ENCODE results near the gene TK1.

Gene TK1

GRCh38 chr17:78132084-78132676 is 54.7 kb downstream of the TK1 start:
- TF ChIP-seq NFIC (IDR thresholded peaks at IDR 0.05) (peak; percentile 55; the same call in 1 of the 2 replicates), FOXM1 (IDR thresholded peaks at IDR 0.05; ENCODE audit: borderline replicate concordance, low read depth) (no peak), MAX (IDR thresholded peaks at IDR 0.05) (peak; percentile 38; the same call in 1 of the 2 replicates), TEAD4 (IDR thresholded peaks at IDR 0.05) (peak; percentile 49; the same call in 1 of the 2 replicates), EGR1 (IDR thresholded peaks at IDR 0.05) (no peak), YY1 (IDR thresholded peaks at IDR 0.05; ENCODE audit: low read depth) (no peak)

- TF ChIP-seq EP300 (IDR thresholded peaks at IDR 0.05; ENCODE audit: borderline replicate concordance) (no peak), TEAD4 (IDR thresholded peaks at IDR 0.05) (no peak), FOXM1 (IDR thresholded peaks at IDR 0.05; ENCODE audit: borderline replicate concordance, low read depth) (no peak), YY1 (IDR thresholded peaks at IDR 0.05; ENCODE audit: low read depth) (no peak), MAX (IDR thresholded peaks at IDR 0.05) (no peak; the same call in 1 of the 2 replicates), TCF12 (IDR thresholded peaks at IDR 0.05; ENCODE audit: low read depth) (no peak), EGR1 (IDR thresholded peaks at IDR 0.05) (no peak), NFIC (IDR thresholded peaks at IDR 0.05) (no peak), CEBPB (IDR thresholded peaks at IDR 0.05) (no peak), RAD21 (IDR thresholded peaks at IDR 0.05; ENCODE audit: low read depth) (no peak), CREB1 (IDR thresholded peaks at IDR 0.05; ENCODE audit: low read depth) (no peak), REST (IDR thresholded peaks at IDR 0.05; ENCODE audit: low read depth) (no peak)
- TF ChIP-seq, protein P1, sequence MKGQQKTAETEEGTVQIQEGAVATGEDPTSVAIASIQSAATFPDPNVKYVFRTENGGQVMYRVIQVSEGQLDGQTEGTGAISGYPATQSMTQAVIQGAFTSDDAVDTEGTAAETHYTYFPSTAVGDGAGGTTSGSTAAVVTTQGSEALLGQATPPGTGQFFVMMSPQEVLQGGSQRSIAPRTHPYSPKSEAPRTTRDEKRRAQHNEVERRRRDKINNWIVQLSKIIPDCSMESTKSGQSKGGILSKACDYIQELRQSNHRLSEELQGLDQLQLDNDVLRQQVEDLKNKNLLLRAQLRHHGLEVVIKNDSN (IDR thresholded peaks at IDR 0.05), result no peak
These were observed 55.4 kb downstream of the TK1 start for GRCh38 chr17:78131172-78132083.

DNA sequence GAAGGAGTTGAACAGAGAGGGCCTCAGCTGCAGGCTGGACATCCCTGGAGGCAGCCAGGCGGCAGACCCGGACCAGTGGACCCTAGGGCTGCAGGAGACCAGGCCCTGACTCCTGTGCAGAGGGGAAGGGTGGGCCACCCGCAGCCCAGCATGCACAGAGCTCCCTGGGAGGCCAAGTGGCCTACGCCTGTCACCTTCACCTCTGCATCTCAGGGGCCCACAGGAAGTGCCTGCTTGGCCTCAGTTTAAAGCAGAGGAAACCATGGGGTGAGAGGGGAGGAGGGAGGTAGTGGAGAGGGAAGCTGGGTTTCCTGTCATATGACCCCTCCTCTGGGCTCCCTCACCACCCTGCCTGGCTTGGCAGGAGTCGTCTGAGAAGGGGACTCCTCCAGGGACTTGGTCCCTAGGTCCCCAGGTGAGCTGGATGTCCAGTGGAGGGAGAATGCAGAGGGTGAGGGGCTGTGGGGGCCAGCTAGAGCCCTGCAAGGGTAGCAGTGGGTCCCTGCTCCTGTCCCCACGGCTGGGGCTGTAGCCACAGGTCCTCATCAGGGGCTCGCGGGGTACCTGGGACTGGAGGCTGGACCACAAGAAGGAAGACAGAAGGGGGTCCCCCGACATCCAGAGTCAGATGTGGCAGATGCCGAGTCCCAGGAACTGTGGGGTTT is 56.3 kb downstream of the TK1 start, which contains the start of gene TMC8:
TSS of gene TMC8 (plus strand) at position 335 of the 665 bp plus-strand sequence. CDS start 818 bp downstream, outside the sequence.
- no peak for TF ChIP-seq EP300 (IDR thresholded peaks at IDR 0.05; ENCODE audit: borderline replicate concordance)
- no peak for TF ChIP-seq TAF1 (IDR thresholded peaks at IDR 0.05; ENCODE audit: low read depth)
- TF ChIP-seq, protein P1 (IDR thresholded peaks at IDR 0.05), result 0 out of 2 replicates have a peak, but pooled peaks have one; percentile 22
- no peak for TF ChIP-seq YY1 (IDR thresholded peaks at IDR 0.05; ENCODE audit: low read depth)
- TF ChIP-seq REST (IDR thresholded peaks at IDR 0.05; ENCODE audit: low read depth), result no peak

- TF ChIP-seq, protein P1 (IDR thresholded peaks at IDR 0.05), result no peak
- TF ChIP-seq CREB1 (IDR thresholded peaks at IDR 0.05; ENCODE audit: low read depth), result no peak
- TF ChIP-seq NFIC (IDR thresholded peaks at IDR 0.05), result no peak
- no peak for TF ChIP-seq TEAD4 (IDR thresholded peaks at IDR 0.05)
- no peak for TF ChIP-seq YY1 (IDR thresholded peaks at IDR 0.05; ENCODE audit: low read depth)
- no peak for TF ChIP-seq TCF12 (IDR thresholded peaks at IDR 0.05; ENCODE audit: low read depth)
- no peak for TF ChIP-seq CEBPB (IDR thresholded peaks at IDR 0.05)
- no peak for TF ChIP-seq RAD21 (IDR thresholded peaks at IDR 0.05; ENCODE audit: low read depth)
- TF ChIP-seq EP300 (IDR thresholded peaks at IDR 0.05; ENCODE audit: borderline replicate concordance), result no peak
- TF ChIP-seq MAX (IDR thresholded peaks at IDR 0.05), result no peak
- TF ChIP-seq ZBTB7A (IDR thresholded peaks at IDR 0.05; ENCODE audit: low read depth), result no peak
- TF ChIP-seq FOXM1 (IDR thresholded peaks at IDR 0.05; ENCODE audit: borderline replicate concordance, low read depth), result no peak
- TF ChIP-seq EGR1 (IDR thresholded peaks at IDR 0.05), result no peak
- no peak for TF ChIP-seq REST (IDR thresholded peaks at IDR 0.05; ENCODE audit: low read depth)
- TF ChIP-seq TAF1 (IDR thresholded peaks at IDR 0.05; ENCODE audit: low read depth), result no peak
These were observed 56.8 kb downstream of the TK1 start for GRCh38 chr17:78130090-78130436.

Measured in Ishikawa (cell line).